Thymus (tissue), 11 donors: ENCODE measurements around the gene COL7A1. TPM values are rescaled to one million over a fixed set of nuclear protein-coding genes. Genes with fewer than 3 reads are reported as not detected.

Experiments
- DNase-seq, 9 donors: peaks; one replicate each; pipeline ENCODE4 v3.0.0-alpha.2; 2013; ENCODE audit warnings: low spot score in 9 of 9, low read depth in 6 of 9, missing footprints in 1 of 9
- H3K27ac ChIP-seq, 2 donors: one replicate each; pipeline ENCODE4 v1.5.1; 2013; ENCODE audit warnings: control low read depth in 1 of 2, low read depth in 1 of 2, low read length in 1 of 2, mild to moderate bottlenecking in 1 of 2, moderate library complexity in 1 of 2
- H3K27me3 ChIP-seq, 2 donors: one replicate each; pipeline ENCODE4 v1.5.1; 2013; ENCODE audit warnings: low read length in 1 of 2; ENCODE audit not compliant: control insufficient read depth in 2 of 2, insufficient read depth in 1 of 2
- H3K36me3 ChIP-seq, 2 donors: one replicate each; pipeline ENCODE4 v1.5.1; 2013; ENCODE audit warnings: low read length in 1 of 2, mild to moderate bottlenecking in 1 of 2, moderate library complexity in 1 of 2; ENCODE audit not compliant: control insufficient read depth in 2 of 2, insufficient read depth in 2 of 2
- H3K4me1 ChIP-seq, 2 donors: one replicate each; pipeline ENCODE4 v1.5.1; 2013; ENCODE audit warnings: low read length in 2 of 2; ENCODE audit not compliant: control insufficient read depth in 2 of 2, insufficient read depth in 2 of 2
- H3K4me3 ChIP-seq, 2 donors: one replicate each; pipeline ENCODE4 v1.5.1; 2013; ENCODE audit warnings: low read length in 2 of 2, control low read depth in 1 of 2, mild to moderate bottlenecking in 1 of 2
- H3K9me3 ChIP-seq, 2 donors: one replicate each; pipeline ENCODE4 v1.5.1; 2013; ENCODE audit warnings: low read length in 1 of 2, mild to moderate bottlenecking in 1 of 2; ENCODE audit not compliant: control insufficient read depth in 2 of 2, insufficient read depth in 1 of 2
- WGBS: extraction: QIAGEN DNeasy Blood & Tissue Kit; methylation state at CpG from one replicate; pipeline ENCODE4 v1.1.7; 2013; 5-methylcytosine and 5-hydroxymethylcytosine counted together
- polyA plus RNA-seq: library from polyadenylated mRNA; stranded (reverse); fragments of 200-250 nt; gene quantifications from one replicate; pipeline ENCODE4 v1.2.3, GENCODE V29; 2013
- total RNA-seq: library from RNA; stranded (reverse); fragments of 120-200 nt; gene quantifications from one replicate; pipeline ENCODE4 v1.2.4, GENCODE V29; 2013
- donor health status: healthy.

Gene COL7A1
- total and polyA plus RNA-seq, 2 donors, result 4.4 to 273 TPM

DNA sequence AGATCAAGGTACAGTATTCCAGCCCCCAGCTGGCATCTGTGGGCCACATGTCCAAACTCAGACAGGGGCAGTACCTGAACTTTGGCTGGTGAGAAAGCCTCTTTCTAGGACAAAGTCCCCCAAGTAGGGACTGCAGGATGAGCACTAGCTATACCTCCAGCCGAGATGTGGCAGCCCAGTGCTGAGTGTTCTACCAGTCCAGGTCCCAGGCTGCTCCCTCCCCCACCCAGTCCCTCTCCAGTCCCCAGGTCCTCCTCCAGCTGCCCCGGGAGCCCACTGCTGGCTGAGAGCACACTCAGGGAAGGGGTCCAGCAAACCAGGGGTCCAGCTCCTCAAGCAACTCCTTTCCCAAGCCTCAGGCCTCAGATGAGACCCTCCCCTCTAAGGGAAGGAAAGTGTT, 38.6 kb upstream of the COL7A1 start:
- Histone ChIP-seq H3K27me3 (no peaks in the 10 kb centered on the region), H3K4me1 (peaks cover 0 to 20% of the 10 kb centered on the region in 2 donors), H3K4me3 (no peak overlapping the region), H3K27ac (no peak overlapping the region), H3K36me3 (peaks cover 0 to 17% of the 10 kb centered on the region in 2 donors), H3K9me3 (peaks cover 0 to 4% of the 10 kb centered on the region in 2 donors)
- 96% methylated on average over 2 of the region's 2 CpGs for WGBS
- no peak for DNase-seq

DNA sequence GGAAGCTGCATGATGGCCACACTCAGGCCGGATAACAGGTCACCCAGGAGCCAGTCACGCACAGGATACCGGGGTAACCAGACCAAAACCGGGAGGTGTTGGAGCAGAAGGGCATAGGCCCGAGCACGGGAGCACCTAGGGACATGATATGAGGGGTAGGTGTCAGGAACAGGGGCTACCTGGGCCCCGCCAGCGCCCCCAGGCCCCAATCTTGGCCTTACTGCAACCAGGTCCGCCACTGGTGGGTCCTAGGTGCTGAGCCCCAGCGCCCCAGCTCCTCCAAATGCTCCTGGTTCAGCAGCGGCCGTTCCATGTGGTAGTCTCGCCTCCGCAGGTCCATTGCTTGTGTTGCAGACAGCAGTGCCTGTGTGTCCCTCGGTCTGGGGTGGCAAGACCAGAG, 38.1 kb upstream of the COL7A1 start:
- no peak for DNase-seq
- 97% methylated on average over 15 of the region's 15 CpGs for WGBS
- H3K36me3 ChIP-seq, result peaks cover 0 to 20% of the 10 kb centered on the region in 2 donors
- no peaks in the 10 kb centered on the region for H3K27me3 ChIP-seq
- no peak overlapping the region for H3K27ac ChIP-seq
- H3K9me3 ChIP-seq, result peaks cover 0 to 4% of the 10 kb centered on the region in 2 donors
- peaks cover 0 to 20% of the 10 kb centered on the region in 2 donors for H3K4me1 ChIP-seq
- H3K4me3 ChIP-seq, result no peak overlapping the region

DNA sequence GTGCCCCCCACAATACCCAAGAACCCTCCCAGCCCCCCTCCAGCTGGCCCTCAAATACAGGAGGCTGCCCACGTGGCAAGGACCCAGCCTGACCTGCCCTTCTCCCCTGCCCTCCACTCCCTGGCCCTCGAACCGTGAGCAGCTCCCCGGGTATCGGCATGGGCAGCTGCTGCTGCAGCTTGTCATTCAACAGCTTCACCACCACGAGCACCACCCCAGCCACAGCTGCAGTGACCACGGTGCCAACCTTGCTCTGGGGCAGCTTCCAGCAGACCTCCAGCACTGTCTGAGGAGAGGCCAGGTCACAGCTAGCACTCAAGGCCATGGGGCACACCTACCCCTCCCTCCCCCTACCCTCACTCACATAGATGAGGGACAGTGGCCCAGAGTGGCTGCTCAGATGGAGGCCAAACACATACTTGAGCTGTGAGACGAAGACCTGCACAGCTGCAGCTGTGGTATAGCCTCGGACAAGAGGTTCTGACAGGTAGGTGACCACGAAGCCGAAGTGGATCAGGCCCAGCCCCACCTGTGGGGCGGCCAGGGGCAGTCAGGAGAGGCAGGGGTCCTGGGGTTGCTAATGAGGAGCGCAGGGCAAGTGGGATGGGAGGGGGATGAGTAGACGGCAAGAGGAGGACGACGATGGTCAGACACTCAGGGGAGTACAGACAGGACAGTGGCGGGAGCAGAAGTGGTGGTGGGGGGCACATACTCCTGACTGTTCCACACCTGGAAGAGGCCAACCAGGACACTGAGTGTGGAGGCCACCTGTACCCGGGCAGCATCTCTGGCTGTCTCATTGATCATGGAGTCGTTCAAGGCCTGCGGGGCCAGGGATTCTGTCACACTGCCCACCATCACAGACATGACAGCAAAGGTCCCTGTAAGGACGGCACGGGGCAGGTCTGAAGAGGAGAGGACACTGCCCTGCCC, 36.7 kb upstream of the COL7A1 start:
- Histone ChIP-seq H3K27me3 (no peaks in the 10 kb centered on the region), H3K27ac (no peak overlapping the region), H3K4me1 (peaks cover 0 to 20% of the 10 kb centered on the region in 2 donors), H3K4me3 (no peak overlapping the region), H3K36me3 (peaks cover 0 to 35% of the 10 kb centered on the region in 2 donors), H3K9me3 (peaks cover 0 to 4% of the 10 kb centered on the region in 2 donors)
- DNase-seq, result no peak
- 94% methylated on average over 22 of the region's 22 CpGs for WGBS

DNA sequence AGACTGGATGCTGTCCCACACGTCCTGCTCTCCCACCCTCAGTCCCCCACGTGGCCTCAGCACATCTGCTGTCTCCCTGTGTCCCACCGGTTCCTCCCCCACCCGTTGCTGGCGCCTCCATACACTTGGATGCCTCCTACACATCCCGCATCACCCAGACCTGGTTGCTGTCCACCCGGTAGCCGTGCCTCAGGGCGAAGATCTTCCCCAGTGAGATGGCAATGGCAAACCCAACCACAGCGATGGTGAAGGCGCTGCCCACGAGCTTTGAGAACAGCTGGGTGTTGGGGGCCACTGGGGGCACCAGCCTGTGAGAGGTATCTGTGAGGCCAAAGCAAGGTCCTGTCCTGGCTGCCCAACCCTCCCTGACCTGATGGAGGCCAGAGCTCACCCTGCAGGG, 35.7 kb upstream of the COL7A1 start:
- Histone ChIP-seq H3K4me3 (no peak overlapping the region), H3K36me3 (peaks cover 7 to 38% of the 10 kb centered on the region in 2 donors), H3K4me1 (peaks cover 0 to 10% of the 10 kb centered on the region in 2 donors), H3K27ac (no peak overlapping the region), H3K9me3 (peaks cover 0 to 1% of the 10 kb centered on the region in 2 donors), H3K27me3 (no peaks in the 10 kb centered on the region)
- WGBS, result 97% methylated on average over 12 of the region's 12 CpGs
- no peak for DNase-seq

DNA sequence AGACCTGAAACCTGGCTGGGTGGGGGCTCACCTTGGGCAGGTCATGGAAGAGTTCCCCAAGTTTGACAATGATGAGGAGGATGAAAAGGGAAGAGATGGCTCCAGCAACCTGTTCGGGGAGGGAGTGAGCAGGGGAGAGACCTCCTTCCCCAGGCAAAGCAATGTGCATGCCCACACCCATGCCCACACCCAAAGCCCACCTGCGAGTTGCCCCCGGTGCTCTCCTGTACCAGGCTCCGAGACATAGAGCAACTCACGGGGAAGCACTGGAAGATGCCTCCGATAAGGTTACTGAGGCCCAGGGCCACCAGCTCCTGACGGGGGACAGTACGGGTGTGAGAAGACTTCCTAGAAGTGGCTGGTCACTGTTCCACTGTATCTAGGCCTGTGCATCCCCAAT, 35.3 kb upstream of the COL7A1 start:
- Histone ChIP-seq H3K27me3 (no peaks in the 10 kb centered on the region), H3K36me3 (peaks cover 11 to 41% of the 10 kb centered on the region in 2 donors), H3K27ac (no peak overlapping the region), H3K4me3 (no peak overlapping the region), H3K9me3 (no peaks in the 10 kb centered on the region), H3K4me1 (peaks cover 0 to 8% of the 10 kb centered on the region in 2 donors)
- DNase-seq, result no peak
- 98% methylated on average over 8 of the region's 8 CpGs for WGBS

DNA sequence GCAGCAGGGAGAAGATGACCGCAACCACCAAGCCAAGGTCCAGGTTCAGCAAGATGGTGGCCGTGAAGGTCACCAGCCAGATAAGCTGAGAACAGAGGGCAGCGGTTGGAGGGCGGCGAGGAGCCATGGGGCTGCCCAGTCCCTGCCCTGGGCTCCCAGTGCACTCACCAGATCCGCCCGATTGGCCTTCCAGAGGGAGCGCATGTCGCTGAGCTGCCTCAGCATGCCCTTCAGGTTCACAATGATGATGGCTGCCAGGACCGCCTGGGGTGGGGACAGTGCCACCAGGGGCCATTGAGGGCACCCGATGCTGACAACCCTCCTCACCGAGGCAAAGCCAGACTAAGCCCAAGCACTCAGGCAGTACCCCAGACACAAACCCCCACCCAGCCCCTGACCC, 34.8 kb upstream of the COL7A1 start:
- H3K27ac ChIP-seq, result no peak overlapping the region
- peaks cover 0 to 7% of the 10 kb centered on the region in 2 donors for H3K4me1 ChIP-seq
- DNase-seq, result no peak
- H3K36me3 ChIP-seq, result peaks cover 12 to 41% of the 10 kb centered on the region in 2 donors
- no peak overlapping the region for H3K4me3 ChIP-seq
- H3K9me3 ChIP-seq, result no peaks in the 10 kb centered on the region
- H3K27me3 ChIP-seq, result no peaks in the 10 kb centered on the region
- 98% methylated on average over 12 of the region's 12 CpGs for WGBS

DNA sequence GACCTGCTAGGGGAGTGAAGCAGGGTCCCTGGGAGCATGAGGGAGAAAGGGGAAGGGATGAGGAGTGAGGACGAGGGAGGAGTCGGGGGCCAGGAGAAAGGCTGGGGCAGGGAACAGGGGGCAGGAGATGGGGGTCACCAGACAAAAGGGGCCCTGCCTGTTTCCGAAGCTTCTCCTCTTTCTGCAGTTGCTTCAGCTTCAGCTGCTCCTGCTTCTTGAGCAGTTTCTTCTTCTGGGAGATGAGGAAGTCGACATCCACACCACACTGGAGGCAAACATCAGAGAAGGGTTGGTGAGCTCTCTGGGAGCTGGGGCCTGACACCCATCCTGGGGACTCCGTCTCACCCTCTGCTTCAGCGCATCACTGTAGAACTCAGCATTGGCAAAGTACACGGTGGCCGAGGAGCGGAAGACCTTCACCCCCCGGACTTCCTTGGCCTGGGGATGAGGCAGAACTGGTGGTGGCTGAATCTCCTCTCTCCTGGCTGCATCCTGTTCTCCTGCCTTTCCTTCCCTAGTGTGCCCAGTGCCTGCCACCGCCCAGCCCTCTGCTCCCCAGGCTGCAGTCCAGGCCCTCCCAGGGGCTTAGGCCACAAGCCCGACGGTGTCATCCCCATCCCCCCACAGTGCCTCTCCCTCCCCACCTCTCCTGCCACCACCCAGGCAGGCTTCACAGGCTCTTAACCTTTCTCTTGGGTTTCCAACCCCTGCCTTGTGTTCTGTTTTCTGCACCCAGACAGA, 33.3 kb upstream of the COL7A1 start:
- Histone ChIP-seq H3K4me1 (peaks cover 6 to 13% of the 10 kb centered on the region in 2 donors), H3K27ac (no peak overlapping the region), H3K36me3 (peaks cover 12 to 41% of the 10 kb centered on the region in 2 donors), H3K9me3 (no peaks in the 10 kb centered on the region), H3K4me3 (no peak overlapping the region), H3K27me3 (no peaks in the 10 kb centered on the region)
- 96% methylated on average over 13 of the region's 13 CpGs for WGBS
- DNase-seq, result no peak

DNA sequence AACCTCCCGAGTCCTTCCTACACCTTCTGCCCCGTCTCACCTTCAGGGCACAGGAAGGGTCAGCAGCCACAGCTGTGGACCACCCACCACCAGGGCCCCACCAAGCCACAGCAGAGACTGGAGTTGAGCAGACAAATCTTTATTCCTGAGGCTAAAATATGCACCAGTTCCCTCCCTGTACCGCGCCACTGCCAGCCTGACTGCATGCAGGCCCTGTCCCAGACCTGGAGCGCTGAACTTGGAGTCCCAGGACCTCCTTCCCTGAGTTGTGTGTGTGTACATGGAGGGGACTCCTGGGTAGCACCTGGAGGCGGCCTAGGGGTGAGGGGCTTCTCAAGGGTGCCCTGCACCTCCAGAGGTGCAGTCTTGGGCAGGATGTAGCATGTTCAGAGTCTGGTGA, 30.5 kb upstream of the COL7A1 start:
- peaks cover 12 to 32% of the 10 kb centered on the region in 2 donors for H3K36me3 ChIP-seq
- WGBS, result 97% methylated on average over 6 of the region's 6 CpGs
- DNase-seq, result no peak
- no peaks in the 10 kb centered on the region for H3K27me3 ChIP-seq
- H3K4me1 ChIP-seq, result peaks cover 6 to 13% of the 10 kb centered on the region in 2 donors
- no peaks in the 10 kb centered on the region for H3K9me3 ChIP-seq
- no peak overlapping the region for H3K4me3 ChIP-seq
- no peak overlapping the region for H3K27ac ChIP-seq

DNA sequence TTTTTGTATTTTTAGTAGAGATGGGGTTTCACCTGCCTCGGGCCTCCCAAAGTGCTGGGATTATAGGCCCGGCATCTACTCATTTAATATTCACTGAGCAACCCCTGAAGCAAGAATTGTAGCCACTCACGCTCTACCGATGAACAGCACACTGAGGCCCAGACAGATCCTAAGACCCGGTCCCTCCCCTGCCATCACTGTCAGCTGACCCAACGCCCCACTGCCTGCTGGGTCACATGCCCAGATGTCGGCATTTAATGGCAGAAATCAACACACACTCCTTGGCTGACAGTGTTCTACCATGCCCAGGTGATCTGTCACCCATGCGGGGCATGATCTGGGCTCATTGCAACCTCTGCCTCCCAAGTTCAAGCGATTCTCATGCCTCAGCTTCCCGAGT, 29.6 kb upstream of the COL7A1 start:
- Histone ChIP-seq H3K4me1 (peaks cover 6 to 13% of the 10 kb centered on the region in 2 donors), H3K4me3 (no peak overlapping the region), H3K9me3 (no peaks in the 10 kb centered on the region), H3K36me3 (peaks cover 12 to 25% of the 10 kb centered on the region in 2 donors), H3K27me3 (no peaks in the 10 kb centered on the region), H3K27ac (no peak overlapping the region)
- WGBS, result 97% methylated on average over 10 of the region's 10 CpGs
- no peak for DNase-seq
